Nephron (organoid): ENCODE data around the gene CIART.

Source experiments
- H3K27ac Mint-ChIP-seq, 3 experiments: 2 replicates each; pipeline ENCODE4 v1.8.0; 2020; ENCODE audit warnings: mixed read lengths in 3 of 3, mild to moderate bottlenecking in 2 of 3, moderate library complexity in 1 of 3
- H3K27me3 Mint-ChIP-seq: 2 replicates; pipeline ENCODE4 v1.8.0; 2021; ENCODE audit warnings: low read depth, mild to moderate bottlenecking, moderate library complexity, mixed read lengths
- H3K36me3 Mint-ChIP-seq: 2 replicates; pipeline ENCODE4 v1.8.0; 2020; ENCODE audit warnings: low read depth, mixed read lengths
- H3K4me1 Mint-ChIP-seq: 2 replicates; pipeline ENCODE4 v1.8.0; 2020; ENCODE audit warnings: mixed read lengths
- H3K4me3 Mint-ChIP-seq, 3 experiments: 2 replicates each; pipeline ENCODE4 v1.8.0; 2020; ENCODE audit warnings: mild to moderate bottlenecking in 3 of 3, mixed read lengths in 3 of 3, moderate library complexity in 2 of 3
- H3K9me3 Mint-ChIP-seq: 2 replicates; pipeline ENCODE4 v1.8.0; 2020; ENCODE audit warnings: mixed read lengths
- TF ChIP-seq, protein P1 (sequence below), 3 experiments: fragments of 200-600 bp; sonication (generic); IDR thresholded peaks; one replicate each; pipeline ENCODE4 v1.5.0; 2021; ENCODE audit warnings: antibody characterized with exemption in 3 of 3; ENCODE audit not compliant: unreplicated experiment in 3 of 3

Gene CIART

DNA sequence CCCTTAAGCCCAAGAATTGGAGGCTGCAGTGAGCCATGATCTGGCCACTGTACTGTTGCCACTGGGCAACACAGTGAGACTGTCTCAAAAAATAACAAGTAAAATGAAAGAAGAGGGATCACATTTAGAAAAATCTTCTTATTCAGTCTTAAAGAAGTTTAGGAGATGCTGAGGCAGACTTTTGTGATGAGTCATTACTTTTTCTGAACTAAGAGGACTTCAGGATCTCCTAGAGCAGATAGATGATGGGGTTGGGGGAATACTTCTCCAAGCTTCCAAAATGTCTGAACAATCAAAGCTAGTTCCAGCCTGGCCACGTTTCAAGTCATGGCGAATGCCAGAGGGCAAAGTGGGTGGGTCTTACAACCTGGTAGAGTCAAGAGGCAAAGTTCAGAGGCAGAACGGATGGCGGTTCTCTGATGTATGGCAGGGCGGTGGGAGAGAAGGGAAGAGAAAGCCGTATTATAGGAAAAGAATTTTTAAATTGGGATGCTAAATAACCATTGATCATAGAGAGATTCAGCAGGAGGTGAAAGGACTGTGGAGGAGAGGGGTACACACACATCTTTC, 2.1 kb upstream of the CIART start:
- Mint-ChIP-seq H3K4me3 (peak overlapping the region; percentile 47 to 70 (median 68)), H3K4me1 (peaks cover 31% of the 10 kb centered on the region), H3K36me3 (peaks cover 47% of the 10 kb centered on the region), H3K27ac (no peak overlapping the region), H3K9me3 (no peaks in the 10 kb centered on the region), H3K27me3 (peaks cover 6% of the 10 kb centered on the region)
- TF ChIP-seq, protein P1, sequence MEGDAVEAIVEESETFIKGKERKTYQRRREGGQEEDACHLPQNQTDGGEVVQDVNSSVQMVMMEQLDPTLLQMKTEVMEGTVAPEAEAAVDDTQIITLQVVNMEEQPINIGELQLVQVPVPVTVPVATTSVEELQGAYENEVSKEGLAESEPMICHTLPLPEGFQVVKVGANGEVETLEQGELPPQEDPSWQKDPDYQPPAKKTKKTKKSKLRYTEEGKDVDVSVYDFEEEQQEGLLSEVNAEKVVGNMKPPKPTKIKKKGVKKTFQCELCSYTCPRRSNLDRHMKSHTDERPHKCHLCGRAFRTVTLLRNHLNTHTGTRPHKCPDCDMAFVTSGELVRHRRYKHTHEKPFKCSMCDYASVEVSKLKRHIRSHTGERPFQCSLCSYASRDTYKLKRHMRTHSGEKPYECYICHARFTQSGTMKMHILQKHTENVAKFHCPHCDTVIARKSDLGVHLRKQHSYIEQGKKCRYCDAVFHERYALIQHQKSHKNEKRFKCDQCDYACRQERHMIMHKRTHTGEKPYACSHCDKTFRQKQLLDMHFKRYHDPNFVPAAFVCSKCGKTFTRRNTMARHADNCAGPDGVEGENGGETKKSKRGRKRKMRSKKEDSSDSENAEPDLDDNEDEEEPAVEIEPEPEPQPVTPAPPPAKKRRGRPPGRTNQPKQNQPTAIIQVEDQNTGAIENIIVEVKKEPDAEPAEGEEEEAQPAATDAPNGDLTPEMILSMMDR (IDR thresholded peaks at IDR 0.05; ENCODE audit: unreplicated experiment in 3 of 3), result no peak

DNA sequence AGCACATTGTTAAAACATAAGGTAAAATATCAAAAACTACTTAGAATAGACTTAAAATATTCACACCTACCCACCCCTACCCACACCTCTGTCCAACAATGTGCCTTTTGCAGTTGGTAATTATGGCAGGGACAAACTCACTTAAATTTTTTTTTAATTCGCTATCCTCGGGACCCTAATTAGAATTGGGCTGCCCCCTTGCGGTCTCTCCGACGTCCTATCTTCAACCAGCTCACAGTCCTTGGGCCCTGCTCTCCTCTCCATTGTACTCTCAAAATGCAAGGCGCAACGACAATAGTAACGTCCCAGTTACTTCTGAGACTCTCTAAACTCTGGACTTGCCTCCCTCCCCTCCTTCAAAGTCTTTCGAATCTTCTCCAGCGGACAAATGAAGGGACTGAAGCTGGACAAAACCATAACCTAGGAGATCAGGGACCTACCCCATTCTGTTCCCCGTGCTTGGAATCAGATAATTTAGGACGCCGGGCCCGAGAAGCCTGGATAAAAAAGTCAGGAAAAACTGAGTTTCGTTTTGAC, 1.1 kb upstream of the CIART start:
- H3K27ac Mint-ChIP-seq, result peak overlapping the region; percentile 26 to 53 (median 44)
- TF ChIP-seq, protein P1 (IDR thresholded peaks at IDR 0.05; ENCODE audit: unreplicated experiment in 3 of 3), result peak; percentile 59 to 71 (median 69)
- peaks cover under 1% of the 10 kb centered on the region for H3K27me3 Mint-ChIP-seq
- peaks cover 39% of the 10 kb centered on the region for H3K36me3 Mint-ChIP-seq
- no peaks in the 10 kb centered on the region for H3K9me3 Mint-ChIP-seq
- H3K4me1 Mint-ChIP-seq, result peaks cover 31% of the 10 kb centered on the region
- H3K4me3 Mint-ChIP-seq, result peak overlapping the region; percentile 83 to 89 (median 84)

- Mint-ChIP-seq H3K4me1 (peaks cover 31% of the 10 kb centered on the region), H3K4me3 (peak overlapping the region; percentile 83 to 89 (median 84)), H3K27ac (peak overlapping the region; percentile 23 to 81 (median 64)), H3K9me3 (no peaks in the 10 kb centered on the region), H3K27me3 (no peaks in the 10 kb centered on the region), H3K36me3 (peaks cover 36% of the 10 kb centered on the region)
- TF ChIP-seq, protein P1 (IDR thresholded peaks at IDR 0.05; ENCODE audit: unreplicated experiment in 3 of 3), result no peak
Measured at GRCh38 chr1:150282558-150282958, 204 bp downstream of the CIART start.

- TF ChIP-seq, protein P1 (IDR thresholded peaks at IDR 0.05; ENCODE audit: unreplicated experiment in 3 of 3), result no peak
- Mint-ChIP-seq H3K9me3 (no peaks in the 10 kb centered on the region), H3K27me3 (no peaks in the 10 kb centered on the region), H3K4me1 (peaks cover 29% of the 10 kb centered on the region), H3K4me3 (peak overlapping the region; percentile 83 to 89 (median 84)), H3K36me3 (peaks cover 34% of the 10 kb centered on the region), H3K27ac (no peak overlapping the region)
Measured at GRCh38 chr1:150283260-150283659, 906 bp downstream of the CIART start.

DNA sequence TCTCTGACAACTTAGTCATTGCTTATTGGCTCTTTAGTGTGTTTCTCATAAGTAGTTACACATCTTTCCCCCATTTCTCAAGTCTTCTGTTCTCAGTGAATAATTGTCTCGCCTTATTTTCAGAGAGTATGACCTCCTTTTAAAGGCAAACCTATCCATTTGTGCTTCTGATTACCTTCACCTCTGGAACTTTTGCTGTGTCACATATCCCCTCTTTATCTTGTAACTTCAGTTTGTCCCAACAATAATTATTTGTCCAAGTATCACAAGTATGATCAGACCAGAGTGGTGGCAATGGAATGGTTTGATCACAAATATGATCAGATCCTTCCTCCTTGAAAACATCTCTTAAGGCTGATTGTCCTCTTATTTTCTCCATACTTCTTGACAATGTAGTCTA, 6.0 kb downstream of the CIART start:
- Mint-ChIP-seq H3K4me1 (peaks cover 6% of the 10 kb centered on the region), H3K27me3 (no peaks in the 10 kb centered on the region), H3K9me3 (no peaks in the 10 kb centered on the region), H3K4me3 (no peak overlapping the region), H3K27ac (no peak overlapping the region), H3K36me3 (peaks cover 18% of the 10 kb centered on the region)
- TF ChIP-seq, protein P1 (IDR thresholded peaks at IDR 0.05; ENCODE audit: unreplicated experiment in 3 of 3), result no peak

GRCh38 chr1:150288822-150289221, 6.5 kb downstream of the CIART start:
- Mint-ChIP-seq H3K27ac (no peak overlapping the region), H3K4me1 (peaks cover 10% of the 10 kb centered on the region), H3K27me3 (no peaks in the 10 kb centered on the region), H3K36me3 (peaks cover 18% of the 10 kb centered on the region), H3K4me3 (no peak overlapping the region), H3K9me3 (no peaks in the 10 kb centered on the region)
- TF ChIP-seq, protein P1 (IDR thresholded peaks at IDR 0.05; ENCODE audit: unreplicated experiment in 3 of 3), result no peak
